ENCODE results near the gene TMEM150A.

DNA sequence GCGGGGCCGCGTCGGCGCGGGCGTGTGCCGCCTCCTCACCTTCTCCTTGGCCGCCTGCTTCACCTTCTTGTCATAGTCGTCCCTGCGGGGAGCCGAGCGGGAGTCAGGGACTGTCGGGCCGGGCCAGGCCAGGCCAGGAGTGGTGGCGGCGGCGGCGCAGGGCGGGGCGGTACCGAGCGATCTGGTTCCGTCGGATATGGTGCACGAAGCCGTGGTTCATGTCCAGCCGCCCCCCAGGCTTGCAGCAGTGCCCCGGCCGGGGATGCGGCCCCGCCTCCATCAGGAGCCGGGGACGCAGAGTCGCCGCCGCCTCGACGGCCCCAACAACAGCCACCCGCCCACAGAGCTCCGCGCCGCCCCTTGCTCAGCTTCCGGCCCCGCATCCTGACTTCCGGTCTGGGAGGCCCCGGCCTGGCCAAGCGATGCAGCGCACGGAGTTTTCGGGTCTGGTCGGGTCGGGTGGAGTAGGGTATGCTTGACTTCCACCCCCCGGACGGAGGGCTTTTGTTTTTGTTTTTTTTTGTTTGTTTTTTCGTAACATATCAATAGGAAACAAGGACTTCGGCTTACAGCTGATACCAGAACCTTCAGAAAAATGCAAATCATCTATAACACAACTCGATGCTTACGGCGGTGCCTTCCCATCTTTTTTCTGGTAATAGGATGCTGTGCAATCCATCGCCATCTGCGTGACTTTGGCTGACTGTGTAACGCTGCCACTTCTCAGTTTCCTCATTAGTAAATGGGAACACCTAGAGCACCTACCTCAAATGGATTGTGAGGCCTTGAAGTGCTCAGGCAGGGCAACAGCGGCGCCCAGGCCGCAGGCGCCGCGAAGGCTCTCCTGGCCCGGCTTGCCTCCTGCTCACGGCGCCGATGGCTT is 9.4 kb upstream of the TMEM150A start, which contains the start of gene C2orf68:
- TF ChIP-seq POLR2A (IDR thresholded peaks at IDR 0.05; ENCODE audit: low read depth, low read length) (peak; percentile 93), EZH2 (IDR thresholded peaks at IDR 0.05; ENCODE audit: borderline replicate concordance, low read depth, low read length, severe bottlenecking) (no peak), JUN (IDR thresholded peaks at IDR 0.05; ENCODE audit: borderline replicate concordance, insufficient read depth, insufficient read length, low read depth) (no peak), FOS (IDR thresholded peaks at IDR 0.05; ENCODE audit: borderline replicate concordance, insufficient read depth, low read length) (no peak)
- TF ChIP-seq, protein P1, sequence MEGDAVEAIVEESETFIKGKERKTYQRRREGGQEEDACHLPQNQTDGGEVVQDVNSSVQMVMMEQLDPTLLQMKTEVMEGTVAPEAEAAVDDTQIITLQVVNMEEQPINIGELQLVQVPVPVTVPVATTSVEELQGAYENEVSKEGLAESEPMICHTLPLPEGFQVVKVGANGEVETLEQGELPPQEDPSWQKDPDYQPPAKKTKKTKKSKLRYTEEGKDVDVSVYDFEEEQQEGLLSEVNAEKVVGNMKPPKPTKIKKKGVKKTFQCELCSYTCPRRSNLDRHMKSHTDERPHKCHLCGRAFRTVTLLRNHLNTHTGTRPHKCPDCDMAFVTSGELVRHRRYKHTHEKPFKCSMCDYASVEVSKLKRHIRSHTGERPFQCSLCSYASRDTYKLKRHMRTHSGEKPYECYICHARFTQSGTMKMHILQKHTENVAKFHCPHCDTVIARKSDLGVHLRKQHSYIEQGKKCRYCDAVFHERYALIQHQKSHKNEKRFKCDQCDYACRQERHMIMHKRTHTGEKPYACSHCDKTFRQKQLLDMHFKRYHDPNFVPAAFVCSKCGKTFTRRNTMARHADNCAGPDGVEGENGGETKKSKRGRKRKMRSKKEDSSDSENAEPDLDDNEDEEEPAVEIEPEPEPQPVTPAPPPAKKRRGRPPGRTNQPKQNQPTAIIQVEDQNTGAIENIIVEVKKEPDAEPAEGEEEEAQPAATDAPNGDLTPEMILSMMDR (IDR thresholded peaks at IDR 0.05; ENCODE audit: extremely low read depth in 1 of 2, insufficient read depth in 1 of 2, low read depth in 1 of 2, low read length in 2 of 2), result no peak
- TF ChIP-seq, protein P2, sequence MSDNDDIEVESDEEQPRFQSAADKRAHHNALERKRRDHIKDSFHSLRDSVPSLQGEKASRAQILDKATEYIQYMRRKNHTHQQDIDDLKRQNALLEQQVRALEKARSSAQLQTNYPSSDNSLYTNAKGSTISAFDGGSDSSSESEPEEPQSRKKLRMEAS (IDR thresholded peaks at IDR 0.05; ENCODE audit: insufficient read depth, insufficient read length), result no peak

Measured in endothelial cell of umbilical vein (primary cell).